ENCODE results near the gene SNPH.

The SNPH gene

GRCh38 chr20:1307571-1307971 is 41.5 kb downstream of the SNPH start:
- no peak for DNase-seq

GRCh38 chr20:1308067-1308701 is 42.1 kb downstream of the SNPH start:
- no peak for DNase-seq

DNA sequence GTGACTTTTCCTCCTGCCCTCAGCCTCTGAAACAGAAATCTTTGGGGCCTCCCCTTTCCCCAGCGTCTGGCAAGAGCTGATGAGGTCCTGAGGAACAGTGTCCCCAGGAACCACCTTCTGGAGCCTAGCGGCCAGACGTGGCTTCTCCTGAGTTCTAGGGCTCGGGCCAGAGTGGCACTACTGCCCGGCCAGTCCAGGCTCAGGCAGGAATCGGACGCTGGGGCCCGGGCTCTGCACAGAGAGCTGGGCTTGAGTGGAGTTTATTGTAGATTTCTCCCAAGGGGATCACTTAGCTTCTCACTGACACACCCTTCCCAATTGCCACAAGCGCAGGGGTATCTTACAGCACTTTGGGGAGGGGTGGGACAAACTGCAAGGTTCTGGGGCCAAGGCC is 42.6 kb downstream of the SNPH start:
- DNase-seq, result no peak

DNA sequence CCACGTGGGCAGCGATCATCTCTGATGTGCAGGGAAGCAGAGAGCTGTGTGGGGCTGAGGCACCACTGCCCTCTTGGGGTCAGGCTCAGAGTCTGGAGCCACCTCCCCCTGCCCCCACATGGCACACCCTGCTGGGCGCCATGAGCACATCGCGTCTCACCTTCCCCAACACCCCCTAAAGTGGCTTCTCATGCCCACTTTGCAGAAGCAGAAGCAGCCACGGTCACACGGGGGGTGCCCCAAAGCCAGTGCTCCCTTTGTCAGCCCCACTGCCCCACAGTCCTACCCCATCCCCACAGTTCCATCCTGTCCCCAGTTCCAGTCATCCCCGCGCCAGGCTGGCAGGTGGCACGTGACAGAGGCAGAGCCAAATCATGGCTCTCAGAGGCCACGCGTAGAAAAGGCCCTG is 43.3 kb downstream of the SNPH start:
- no peak for DNase-seq

GRCh38 chr20:1310071-1310470 is 44.0 kb downstream of the SNPH start:
- DNase-seq, result no peak

GRCh38 chr20:1310506-1311190 is 44.6 kb downstream of the SNPH start:
- no peak for DNase-seq

DNA sequence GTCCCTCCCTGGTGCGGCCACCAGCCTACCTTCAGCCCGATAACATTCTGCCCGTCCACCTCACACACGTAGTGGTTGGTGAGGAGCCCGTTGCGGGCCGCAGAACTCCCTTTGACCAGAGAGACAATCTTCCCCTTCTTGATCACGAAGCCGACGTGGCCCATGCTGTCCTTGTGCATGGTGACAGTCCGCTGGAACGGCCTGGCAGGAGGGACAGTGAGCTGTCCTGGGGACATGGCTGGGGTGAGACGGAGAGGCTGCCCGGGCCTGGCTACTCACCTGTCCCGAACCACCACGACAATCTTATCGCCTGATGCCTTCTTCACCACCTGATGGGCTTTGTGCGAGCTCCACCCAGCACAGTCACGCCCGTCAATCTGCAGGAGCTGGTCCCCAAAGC is 46.2 kb downstream of the SNPH start:
- DNase-seq, result no peak

- no peak for DNase-seq
These were observed 46.8 kb downstream of the SNPH start for GRCh38 chr20:1312904-1313235.

GRCh38 chr20:1313236-1313964 is 47.3 kb downstream of the SNPH start:
- DNase-seq, result peak; percentile 68

DNA sequence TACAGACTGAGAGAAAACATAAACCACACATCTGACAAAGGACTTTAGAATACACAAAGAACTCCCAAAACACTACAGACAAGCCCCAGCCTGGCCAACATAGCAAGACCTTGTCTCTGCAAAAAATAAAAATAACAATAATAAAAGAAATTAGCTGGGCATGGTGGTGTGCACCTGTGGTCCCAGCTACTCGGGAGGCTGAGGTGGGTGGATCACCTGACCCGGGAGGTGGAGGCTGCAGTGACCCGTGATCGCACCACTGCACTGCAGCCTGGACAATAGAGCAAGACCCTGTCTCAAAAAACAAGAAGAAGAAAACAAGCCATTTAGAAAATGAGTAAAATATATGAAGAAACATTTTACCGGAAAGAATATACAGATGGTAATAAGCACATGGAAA is 49.7 kb downstream of the SNPH start:
- DNase-seq, result no peak

GRCh38 chr20:1317545-1318255 is 51.6 kb downstream of the SNPH start:
- no peak for DNase-seq

- no peak for DNase-seq
These were observed 53.0 kb downstream of the SNPH start for GRCh38 chr20:1319051-1319450.

GRCh38 chr20:1319462-1319861 is 53.4 kb downstream of the SNPH start:
- no peak for DNase-seq

DNA sequence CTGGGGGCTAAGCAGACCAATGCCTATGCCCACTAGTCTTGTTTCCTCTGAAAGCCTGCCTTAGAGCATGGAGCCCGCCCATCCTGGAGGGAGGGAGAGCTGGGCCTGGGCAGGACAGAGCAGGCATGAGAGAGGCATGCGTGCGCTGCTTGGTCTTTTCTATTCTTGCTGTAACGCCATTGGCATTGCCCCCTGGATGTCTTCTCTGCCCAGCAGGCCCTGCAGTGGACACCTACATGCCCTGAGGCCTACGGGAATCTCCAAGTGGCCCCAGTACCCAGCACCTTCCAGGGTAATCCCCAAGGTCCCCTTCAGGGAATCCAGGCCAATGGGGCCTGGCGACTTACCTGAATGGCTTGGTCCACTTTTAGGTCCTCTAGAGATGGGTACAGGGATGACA is 53.9 kb downstream of the SNPH start:
- DNase-seq, result no peak

DNA sequence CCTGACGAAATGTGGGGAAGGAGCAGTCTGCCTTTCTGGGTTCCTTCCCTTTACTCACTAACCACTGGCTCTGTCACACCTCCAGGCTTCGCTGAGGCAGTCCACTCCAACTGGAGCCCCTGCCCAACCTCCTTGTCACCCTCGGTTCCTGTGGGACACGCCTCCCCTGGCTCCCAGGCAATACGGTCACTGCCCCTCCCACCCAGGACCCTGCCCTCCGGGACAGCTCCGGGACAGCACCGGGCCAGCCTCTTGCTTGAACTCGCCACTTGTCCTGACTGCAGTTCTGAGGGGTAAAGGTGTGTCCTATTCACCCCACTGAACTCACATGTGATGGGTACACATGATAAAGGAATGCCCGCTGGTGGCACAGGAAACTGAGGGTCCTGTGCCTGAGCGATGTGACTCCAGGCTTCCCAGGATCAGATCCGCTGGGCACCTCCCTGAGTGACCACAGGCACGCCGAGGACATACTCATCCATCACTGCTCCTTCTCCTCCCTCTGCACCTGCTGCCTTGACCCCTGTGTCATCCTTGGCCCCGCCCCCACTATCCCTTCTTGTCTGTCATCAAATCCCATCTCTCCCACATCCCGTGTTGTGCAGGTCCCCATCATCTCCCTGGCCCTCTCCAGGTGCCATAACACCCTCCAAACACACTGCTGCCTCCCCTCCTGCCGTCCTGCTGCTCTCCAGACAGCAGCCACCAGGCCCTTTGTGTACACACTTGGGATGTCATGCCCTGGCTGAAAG is 55.0 kb downstream of the SNPH start:
- DNase-seq, result no peak

- no peak for DNase-seq
These were observed 55.5 kb downstream of the SNPH start for GRCh38 chr20:1321654-1321939.

DNA sequence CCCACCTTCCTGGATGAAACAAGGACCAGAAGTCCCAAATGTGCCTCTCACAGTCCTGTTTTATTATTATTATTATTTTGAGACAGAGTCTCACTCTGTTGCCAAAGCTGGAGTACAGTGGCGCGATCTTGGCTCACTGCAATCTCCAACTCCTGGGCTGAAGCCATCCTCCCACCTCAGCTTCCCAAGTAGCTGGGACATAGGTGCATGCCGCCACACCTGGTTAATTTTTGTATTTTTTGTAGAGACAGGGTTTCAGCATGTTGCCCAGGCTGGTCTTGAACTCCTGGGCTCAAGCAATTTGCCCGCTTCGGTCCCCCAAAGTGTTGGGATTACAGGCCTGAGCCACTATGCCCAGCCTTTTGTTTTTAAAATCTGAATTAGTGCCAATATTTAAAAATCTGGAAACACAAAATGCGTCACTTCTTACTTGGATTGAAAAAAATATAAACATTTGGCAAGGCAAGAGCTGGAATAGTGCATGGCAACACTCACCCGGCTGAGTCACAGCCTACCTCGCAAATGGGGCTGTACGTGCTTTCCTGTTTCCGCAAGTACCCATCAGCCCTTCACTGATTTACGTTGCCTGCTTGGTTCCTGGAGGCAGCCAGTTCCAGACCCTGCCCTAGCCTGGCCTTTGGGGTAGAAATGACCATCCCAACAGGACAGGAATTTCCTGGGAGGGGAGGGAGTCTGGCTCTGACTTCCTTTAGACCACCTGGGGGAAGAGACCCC is 56.6 kb downstream of the SNPH start:
- no peak for DNase-seq

GRCh38 chr20:1323256-1323655 is 57.2 kb downstream of the SNPH start:
- no peak for DNase-seq

GRCh38 chr20:1323830-1324597 is 57.9 kb downstream of the SNPH start:
- DNase-seq, result no peak

DNA sequence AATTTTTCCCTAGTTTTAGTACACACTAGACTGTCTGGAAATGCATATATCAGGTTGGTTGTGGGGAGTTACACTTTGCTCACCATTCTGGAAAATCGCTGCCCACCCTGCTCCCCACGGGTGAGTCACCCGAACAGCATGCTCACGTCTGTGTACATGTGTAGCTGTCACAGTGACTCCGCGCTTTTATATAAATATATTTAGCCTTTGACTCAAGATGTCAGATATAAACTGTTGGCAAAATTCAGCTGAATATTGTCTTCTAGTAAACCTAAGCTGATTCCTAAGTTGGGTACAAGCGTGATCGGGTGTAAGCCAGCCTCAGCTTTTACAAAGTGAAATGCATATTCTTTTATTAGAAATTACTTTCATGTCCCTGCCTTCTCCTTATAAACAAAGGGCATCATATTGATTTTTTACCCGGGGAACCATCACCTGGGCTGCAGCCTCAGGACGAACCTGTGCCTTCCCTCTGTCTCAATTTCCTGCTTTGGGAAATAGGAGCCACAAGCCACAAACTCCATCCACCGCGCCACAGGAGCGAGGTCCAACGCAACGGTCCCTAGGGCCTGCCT is 58.6 kb downstream of the SNPH start:
- DNase-seq, result no peak

Measured in NCI-H1105 treated with DMSO at 0.1 percent for 48 hours (cell line).